HG03558 (cell line): ENCODE results near the gene CNIH1.
A peak's percentile ranks its signal among the peaks of the same experiment; 100 is the strongest.

Experiments
- ATAC-seq: cut with Tn5 transposase; IDR thresholded peaks from one replicate; pipeline ENCODE4 v1.9.1; 2021; ENCODE audit warnings: moderate number of reproducible peaks; ENCODE audit not compliant: unreplicated experiment; ENCODE audit errors: extremely low read depth

CNIH1 gene

GRCh38 chr14:54440873-54441868, at the start of gene CNIH1:
Gene CNIH1 (minus strand): TSS chr14:54441374. CDS start chr14:54441327, 47 bp downstream.
- ATAC-seq: peak; percentile 80

GRCh38 chr14:54490445-54491175, 49.4 kb upstream of the CNIH1 start:
- no peak for ATAC-seq

- no peak for ATAC-seq
Observed at GRCh38 chr14:54489731-54490444, 48.7 kb upstream of the CNIH1 start.

- no peak for ATAC-seq
Observed at GRCh38 chr14:54489318-54489683, 48.1 kb upstream of the CNIH1 start.

- peak; percentile 79 for ATAC-seq
Observed at GRCh38 chr14:54488646-54489317, 47.6 kb upstream of the CNIH1 start, which contains the start of gene GMFB. Gene GMFB (minus strand): TSS chr14:54488980. CDS start chr14:54488927, 53 bp downstream.

- ATAC-seq: no peak
Observed at GRCh38 chr14:54488318-54488645, 47.1 kb upstream of the CNIH1 start.

GRCh38 chr14:54487771-54488170, 46.6 kb upstream of the CNIH1 start:
- ATAC-seq: no peak

GRCh38 chr14:54486685-54487084, 45.5 kb upstream of the CNIH1 start:
- no peak for ATAC-seq

GRCh38 chr14:54483846-54484245, 42.7 kb upstream of the CNIH1 start:
- no peak for ATAC-seq

- ATAC-seq: no peak
Observed at GRCh38 chr14:54483073-54483745, 42.0 kb upstream of the CNIH1 start.

- no peak for ATAC-seq
Observed at GRCh38 chr14:54481695-54482094, 40.5 kb upstream of the CNIH1 start.

GRCh38 chr14:54480830-54481562, 39.8 kb upstream of the CNIH1 start:
- ATAC-seq: no peak

- ATAC-seq: no peak
Observed at GRCh38 chr14:54478636-54479215, 37.6 kb upstream of the CNIH1 start.

- no peak for ATAC-seq
Observed at GRCh38 chr14:54475911-54476310, 34.7 kb upstream of the CNIH1 start.

- no peak for ATAC-seq
Observed at GRCh38 chr14:54475187-54475899, 34.2 kb upstream of the CNIH1 start.

GRCh38 chr14:54474232-54474793, 33.1 kb upstream of the CNIH1 start:
- no peak for ATAC-seq

- ATAC-seq: no peak
Observed at GRCh38 chr14:54472315-54472714, 31.1 kb upstream of the CNIH1 start.

- ATAC-seq: no peak
Observed at GRCh38 chr14:54471641-54472040, 30.5 kb upstream of the CNIH1 start.
